ENCODE results near the gene UVSSA. TPM values are rescaled to one million over a fixed set of nuclear protein-coding genes. Genes with fewer than 3 reads are reported as not detected.

The UVSSA gene
- total RNA-seq, 2 donors from 2014 or later: 18.2 to 26.0 TPM

DNA sequence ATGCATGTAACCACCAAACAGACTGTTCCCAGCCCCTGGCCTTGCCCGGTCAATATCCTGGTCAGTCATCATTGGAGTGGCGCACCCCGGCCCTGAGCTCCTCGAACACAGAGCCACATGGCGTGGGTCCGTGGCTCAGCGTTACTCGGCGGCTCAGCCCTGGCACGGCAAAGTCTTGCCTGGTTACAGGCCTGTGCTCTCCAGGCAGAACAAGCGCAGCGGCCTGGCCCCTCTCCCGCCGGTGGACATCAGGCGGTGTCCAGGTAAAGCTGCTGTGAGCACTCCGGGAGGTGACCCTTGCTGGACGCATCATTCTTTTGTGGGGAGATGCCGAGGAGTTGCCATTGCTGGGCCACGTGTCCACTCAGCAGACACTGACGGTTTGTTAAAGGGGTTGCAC, 6.1 kb upstream of the UVSSA start:
- Histone ChIP-seq H3K9me3 (no peaks in the 10 kb centered on the region), H3K27me3 (no peaks in the 10 kb centered on the region), H3K4me3 (no peak overlapping the region), H3K36me3 (replicated peaks in 1 of 2; ENCODE audit: insufficient read depth in 1 of 2, low read depth in 2 of 2) (peaks cover 0 to 24% of the 10 kb centered on the region in 2 donors), H3K27ac (no peak overlapping the region), H3K4me1 (peaks cover 13% of the 10 kb centered on the region)
- WGBS, 2 donors: 97 to 100% methylated on average over 8 to 20 of the region's 20 CpGs
- TF ChIP-seq, protein P1, sequence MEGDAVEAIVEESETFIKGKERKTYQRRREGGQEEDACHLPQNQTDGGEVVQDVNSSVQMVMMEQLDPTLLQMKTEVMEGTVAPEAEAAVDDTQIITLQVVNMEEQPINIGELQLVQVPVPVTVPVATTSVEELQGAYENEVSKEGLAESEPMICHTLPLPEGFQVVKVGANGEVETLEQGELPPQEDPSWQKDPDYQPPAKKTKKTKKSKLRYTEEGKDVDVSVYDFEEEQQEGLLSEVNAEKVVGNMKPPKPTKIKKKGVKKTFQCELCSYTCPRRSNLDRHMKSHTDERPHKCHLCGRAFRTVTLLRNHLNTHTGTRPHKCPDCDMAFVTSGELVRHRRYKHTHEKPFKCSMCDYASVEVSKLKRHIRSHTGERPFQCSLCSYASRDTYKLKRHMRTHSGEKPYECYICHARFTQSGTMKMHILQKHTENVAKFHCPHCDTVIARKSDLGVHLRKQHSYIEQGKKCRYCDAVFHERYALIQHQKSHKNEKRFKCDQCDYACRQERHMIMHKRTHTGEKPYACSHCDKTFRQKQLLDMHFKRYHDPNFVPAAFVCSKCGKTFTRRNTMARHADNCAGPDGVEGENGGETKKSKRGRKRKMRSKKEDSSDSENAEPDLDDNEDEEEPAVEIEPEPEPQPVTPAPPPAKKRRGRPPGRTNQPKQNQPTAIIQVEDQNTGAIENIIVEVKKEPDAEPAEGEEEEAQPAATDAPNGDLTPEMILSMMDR (IDR thresholded peaks at IDR 0.05): no peak
- no peak for TF ChIP-seq POLR2A (IDR thresholded peaks at IDR 0.05)
- DNase-seq (no peak), ATAC-seq (no peak)
- intact Hi-C loops (cut with DNase I): loop anchor here (5.0 kb wide), 1 partner anchor 89 kb away; no protein-coding TSS in a partner anchor

DNA sequence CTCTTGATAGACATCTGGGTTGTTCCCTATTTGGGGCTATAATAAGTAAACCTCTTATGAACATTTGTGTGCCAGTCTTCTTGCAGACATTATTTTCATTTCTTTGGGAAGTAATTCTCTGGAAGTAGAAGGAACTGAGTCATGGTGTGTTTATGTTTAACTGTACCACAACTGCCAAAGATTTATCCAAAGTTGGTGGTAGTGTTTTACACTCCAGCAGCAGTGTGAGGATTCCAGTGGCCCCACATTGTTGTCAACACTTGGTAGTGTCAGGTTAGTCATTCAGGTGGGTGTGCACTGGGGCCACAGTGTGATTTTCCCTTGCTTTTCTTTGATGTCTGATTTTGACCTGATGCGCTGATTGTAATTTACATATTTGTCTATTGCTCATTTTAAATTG, 5.0 kb upstream of the UVSSA start:
- ATAC-seq (no peak), DNase-seq (no peak)
- Histone ChIP-seq H3K4me1 (peaks cover 15% of the 10 kb centered on the region), H3K36me3 (replicated peaks in 1 of 2; ENCODE audit: insufficient read depth in 1 of 2, low read depth in 2 of 2) (peaks cover 0 to 20% of the 10 kb centered on the region in 2 donors), H3K27ac (no peak overlapping the region), H3K9me3 (no peaks in the 10 kb centered on the region), H3K4me3 (no peak overlapping the region), H3K27me3 (no peaks in the 10 kb centered on the region)
- 100% methylated on average over 1 of the region's 1 CpG for WGBS, 2 donors
- intact Hi-C loops (cut with DNase I): loop anchor here (5.0 kb wide), 1 partner anchor 90 kb away; no protein-coding TSS in a partner anchor
- TF ChIP-seq, protein P1 (IDR thresholded peaks at IDR 0.05): no peak
- no peak for TF ChIP-seq POLR2A (IDR thresholded peaks at IDR 0.05)

DNA sequence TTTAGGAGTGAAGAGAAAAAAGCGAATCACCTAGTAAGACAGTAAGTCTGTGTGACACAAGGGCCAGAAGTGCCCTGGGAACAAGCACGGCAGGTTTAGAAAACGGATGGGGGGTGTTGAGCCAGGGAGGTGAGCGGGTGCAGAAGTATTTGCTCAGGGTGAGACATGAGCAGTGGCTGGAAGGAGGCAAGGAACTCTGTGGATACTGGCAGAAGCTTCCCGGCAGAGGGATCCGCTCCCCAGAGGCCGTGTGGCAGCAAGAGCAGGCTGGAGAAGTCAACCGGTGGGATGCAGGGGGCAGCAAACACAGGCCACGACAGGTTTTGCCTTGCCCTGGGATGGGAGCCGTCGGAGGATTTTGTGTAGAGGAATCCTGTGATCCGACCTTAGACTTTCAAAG, 2.3 kb upstream of the UVSSA start:
- no peak overlapping the region for H3K27ac ChIP-seq
- DNase-seq (no peak), ATAC-seq (no peak)
- TF ChIP-seq POLR2A (IDR thresholded peaks at IDR 0.05): no peak
- TF ChIP-seq, protein P1 (IDR thresholded peaks at IDR 0.05): no peak
- intact Hi-C loops (cut with DNase I): loop anchor here (5.0 kb wide), 1 partner anchor 92 kb away; no protein-coding TSS in a partner anchor
- no peaks in the 10 kb centered on the region for H3K27me3 ChIP-seq
- WGBS, 2 donors: 47 to 55% methylated on average over 11 to 12 of the region's 12 CpGs
- peaks cover 29% of the 10 kb centered on the region for H3K4me1 ChIP-seq
- no peaks in the 10 kb centered on the region for H3K9me3 ChIP-seq
- H3K4me3 ChIP-seq: no peak overlapping the region
- peaks cover 0 to 8% of the 10 kb centered on the region in 2 donors for H3K36me3 ChIP-seq (replicated peaks in 1 of 2; ENCODE audit: insufficient read depth in 1 of 2, low read depth in 2 of 2)

DNA sequence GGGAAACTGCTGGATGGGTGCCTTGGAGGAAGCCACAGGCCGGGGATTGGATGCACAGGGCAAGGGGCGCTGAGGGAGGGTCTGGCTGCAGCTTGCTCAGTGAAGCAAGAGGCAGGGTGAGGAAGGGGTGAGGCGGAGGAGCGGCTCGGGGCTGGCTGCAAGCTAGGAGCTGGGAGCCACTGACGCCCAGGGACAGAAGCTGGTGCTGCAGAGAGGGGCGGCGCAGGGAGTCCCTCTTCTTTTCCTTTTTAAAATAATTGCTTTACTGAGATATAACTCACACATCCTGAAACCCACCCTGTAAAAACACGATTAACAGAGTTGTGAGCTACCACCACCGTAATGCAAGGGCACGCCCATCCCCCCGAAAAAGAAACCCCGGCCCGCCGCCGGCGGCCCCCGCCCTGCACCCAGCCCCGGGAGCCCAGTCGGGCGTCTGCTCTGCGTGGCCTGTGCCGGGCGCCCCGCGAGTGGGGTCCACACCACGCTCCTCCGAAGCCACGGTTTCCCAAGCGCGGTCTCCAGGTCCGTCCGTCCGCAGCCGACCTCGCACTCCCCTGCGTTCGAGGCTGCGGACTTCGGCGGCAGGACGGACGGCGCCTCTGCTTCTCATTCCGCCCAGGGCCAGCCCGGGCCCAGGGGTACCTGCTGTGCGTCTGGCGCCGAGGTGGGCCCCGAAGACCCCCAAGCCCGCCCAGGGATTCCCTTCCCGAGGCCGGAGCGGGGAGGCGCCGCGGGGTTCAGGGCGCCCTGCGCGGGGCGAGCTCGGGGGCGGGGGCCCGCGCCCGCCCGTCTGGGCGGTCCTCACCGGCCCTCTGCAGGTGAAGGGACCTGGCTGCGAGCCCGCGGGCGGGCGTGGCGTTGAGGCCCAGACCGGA, 866 bp upstream of the UVSSA start:
- peak overlapping the region; percentile 64 to 100 (median 84) for H3K27ac ChIP-seq
- H3K36me3 ChIP-seq (replicated peaks in 1 of 2; ENCODE audit: insufficient read depth in 1 of 2, low read depth in 2 of 2): peaks cover 0 to 2% of the 10 kb centered on the region in 2 donors
- H3K4me1 ChIP-seq: peaks cover 29% of the 10 kb centered on the region
- H3K27me3 ChIP-seq: no peaks in the 10 kb centered on the region
- H3K4me3 ChIP-seq: peak overlapping the region; percentile 50 to 77
- TF ChIP-seq, protein P1 (IDR thresholded peaks at IDR 0.05): peak in 2 of 7 experiments; percentile 14 to 47
- TF ChIP-seq POLR2A (IDR thresholded peaks at IDR 0.05): peak in 1 of 3 donors; percentile 16
- DNase-seq (peak; percentile 47 to 60 (median 52)), ATAC-seq (peak; percentile 8)
- 1 to 2% methylated on average over 8 to 49 of the region's 76 CpGs for WGBS, 2 donors
- intact Hi-C loops (cut with DNase I): no loop called here
- H3K9me3 ChIP-seq: no peaks in the 10 kb centered on the region

Measured in body of pancreas (tissue), 4 donors.